SK-N-MC (cell line): ENCODE measurements around the gene PRR5L.

Experiments
- EZH2 ChIP-seq: fragments of 200-600 bp; sonication (generic); IDR thresholded peaks from one replicate; pipeline ENCODE4 v1.6.1; 2017; ENCODE audit warnings: antibody characterized with exemption
- FOXP2 ChIP-seq: optimal IDR thresholded peaks from 2 replicates; pipeline ENCODE3; 2011; ENCODE audit warnings: mild to moderate bottlenecking, moderate library complexity; ENCODE audit not compliant: insufficient read depth; ENCODE audit errors: extremely low read length, control extremely low read depth
- POLR2AphosphoS5 ChIP-seq: IDR thresholded peaks from 2 replicates; pipeline ENCODE4 v1.6.1; 2012; ENCODE audit warnings: mild to moderate bottlenecking, low read depth, low read length, borderline replicate concordance

GRCh38 chr11:36490026-36490806 is 194.1 kb downstream of the PRR5L start:
- no peak for TF ChIP-seq EZH2
- TF ChIP-seq POLR2AphosphoS5 = no peak
- TF ChIP-seq FOXP2 = no peak
